ENCODE measurements around the gene MEN1.
A peak's percentile ranks its signal among the peaks of the same experiment; 100 is the strongest.

MEN1 gene

DNA sequence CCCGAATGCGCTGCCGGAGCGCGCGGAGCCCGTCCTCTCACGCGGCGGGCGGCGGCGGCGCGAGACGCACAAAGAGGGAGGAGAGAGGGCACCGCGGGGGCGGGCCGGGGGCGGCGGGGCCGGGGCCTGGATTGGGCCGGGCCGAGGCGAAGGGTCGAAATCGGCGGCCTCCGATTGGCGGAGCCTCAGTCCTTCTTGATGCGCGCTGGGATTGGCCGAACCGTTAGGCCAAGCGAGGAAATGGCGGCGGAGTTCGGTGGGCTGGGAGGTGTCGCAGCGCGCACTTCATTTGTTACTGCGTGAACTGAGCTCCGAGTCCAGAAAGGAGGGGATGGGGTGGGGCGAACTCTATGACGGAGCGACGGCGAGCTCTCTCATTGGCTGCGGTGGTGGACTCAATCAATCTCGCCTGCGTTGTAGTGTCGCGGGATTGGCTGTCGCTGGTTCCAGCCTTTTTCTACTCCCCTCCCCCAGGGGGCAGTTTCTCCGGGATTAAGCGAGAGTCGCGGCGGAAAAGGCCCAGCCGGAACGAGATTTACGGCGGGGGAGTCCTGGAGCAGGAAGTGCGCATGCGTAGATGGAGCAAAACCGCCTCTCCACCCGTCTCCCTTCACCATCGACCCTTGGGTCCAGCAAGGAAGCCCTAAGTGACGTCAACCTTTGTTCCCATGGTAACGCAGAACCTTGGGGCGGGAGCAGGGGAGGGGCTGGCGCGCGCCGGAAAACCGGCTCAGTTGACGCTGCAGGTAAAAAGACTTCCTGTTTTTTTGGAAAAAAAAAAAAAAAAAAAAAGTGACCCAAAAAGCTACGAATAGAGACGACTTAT, 31.7 kb downstream of the MEN1 start, which contains the start of gene SF1:
Gene SF1 (minus strand): TSS at position 70 of the 826 bp plus-strand sequence. CDS start 150 bp downstream, outside the sequence.
- peak; percentile 100 for DNase-seq

DNA sequence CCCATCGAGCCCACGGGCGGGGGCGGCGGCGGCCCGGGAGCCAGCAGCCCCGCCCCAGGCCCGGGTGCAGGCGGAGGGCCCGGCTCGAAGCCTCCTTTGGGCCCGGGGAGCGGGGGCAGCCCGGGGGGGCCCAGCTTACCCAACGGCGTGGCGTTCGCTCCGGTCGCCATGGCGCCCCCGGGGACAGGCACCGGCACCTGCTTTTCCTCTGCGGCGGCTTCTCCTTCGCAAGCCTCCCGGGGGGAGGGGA, 32.2 kb downstream of the MEN1 start:
- DNase-seq, result no peak

DNA sequence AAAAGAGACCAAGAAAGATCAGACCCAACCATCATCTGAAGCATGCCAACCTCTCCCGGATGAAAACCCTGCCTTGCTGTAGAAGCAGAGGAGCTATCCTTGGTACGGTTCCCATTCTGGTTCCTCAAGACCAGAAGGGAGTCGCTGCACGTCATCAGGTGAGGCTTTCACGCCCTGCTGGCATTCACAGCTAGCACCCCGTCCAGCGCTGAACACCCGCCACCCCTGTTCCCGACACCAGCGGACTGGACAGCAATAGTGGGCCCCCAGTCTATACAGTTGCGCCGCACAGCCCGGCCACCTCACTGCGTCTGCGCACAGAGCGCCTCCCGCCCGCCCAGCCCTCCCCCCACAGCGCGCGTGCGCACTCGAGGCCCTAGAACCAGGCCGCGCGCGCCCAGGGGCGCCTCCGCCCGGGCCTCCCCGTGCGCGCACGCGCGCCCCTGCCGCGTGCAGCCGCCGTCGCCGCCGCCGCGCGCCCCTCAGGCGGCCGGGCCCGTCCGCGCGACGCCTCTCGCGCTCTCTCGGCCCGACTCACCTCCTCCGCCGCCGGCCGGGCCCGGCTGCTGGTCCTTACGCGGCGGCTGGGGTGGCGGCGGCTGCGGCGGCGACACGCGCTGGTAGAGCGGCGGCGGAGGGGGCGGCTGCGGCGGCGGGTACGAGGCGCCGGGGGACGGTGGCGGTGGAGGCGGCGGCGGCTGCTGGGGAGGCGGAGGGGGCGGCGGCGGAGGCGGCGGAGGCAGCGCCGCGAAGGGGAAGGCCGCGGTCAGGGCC, 32.7 kb downstream of the MEN1 start:
- DNase-seq, result peak; percentile 84

DNA sequence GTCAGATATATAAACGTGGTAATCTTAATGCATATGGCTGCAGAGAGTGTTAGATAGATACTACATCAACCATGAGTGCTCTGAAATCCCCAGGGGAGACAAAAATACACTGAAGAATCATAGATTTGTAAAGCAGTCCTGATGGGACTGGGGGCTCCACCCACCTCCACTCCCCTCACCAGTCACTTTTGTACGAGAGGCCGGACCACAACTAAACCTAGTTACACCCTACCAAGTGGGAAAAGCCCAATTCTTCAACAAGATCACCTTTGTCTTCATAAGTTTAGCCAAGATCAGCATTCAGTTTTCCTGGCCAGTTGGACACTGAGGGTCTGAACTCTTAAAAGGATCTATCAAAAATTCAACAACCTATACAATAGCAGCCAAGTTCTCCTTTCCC, 33.5 kb downstream of the MEN1 start:
- DNase-seq, result no peak

DNA sequence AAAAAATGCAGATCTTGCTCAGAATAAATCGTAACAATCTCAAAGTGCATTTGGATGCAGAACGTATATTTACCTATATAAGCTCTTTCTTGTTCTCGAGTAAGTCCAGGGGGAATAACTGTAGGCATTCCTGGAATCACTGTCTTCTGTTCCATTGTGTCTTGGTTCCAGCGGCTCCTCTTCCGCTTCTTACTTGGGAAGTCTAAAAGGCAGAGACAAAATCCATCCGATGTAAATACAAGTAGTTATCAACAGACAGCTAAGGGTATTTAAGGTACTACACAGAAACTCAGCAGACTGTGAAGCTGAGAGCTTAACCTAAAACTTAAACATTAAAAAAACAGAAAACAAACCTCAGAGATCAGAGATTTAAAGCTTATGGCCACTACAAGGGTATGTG, 33.9 kb downstream of the MEN1 start:
- DNase-seq, result no peak

DNA sequence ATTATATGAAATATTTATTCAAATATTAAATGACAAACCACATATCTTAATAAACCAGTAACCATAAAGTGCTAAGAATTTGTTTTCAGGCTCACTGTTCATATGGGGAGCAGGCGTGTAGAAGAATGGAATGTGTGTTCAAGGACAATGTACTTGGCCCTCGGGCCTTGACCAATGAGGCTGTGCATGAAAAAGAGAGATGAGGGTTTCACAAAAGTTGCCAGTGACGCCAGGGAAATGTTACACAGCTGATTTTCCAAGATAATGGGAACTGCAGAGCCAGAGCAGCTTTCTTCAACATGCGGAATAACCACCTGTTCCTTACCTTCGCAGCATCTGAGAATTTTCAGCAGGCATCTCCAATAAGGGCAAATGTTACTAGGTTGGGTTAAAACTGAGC, 36.2 kb downstream of the MEN1 start:
- no peak for DNase-seq

DNA sequence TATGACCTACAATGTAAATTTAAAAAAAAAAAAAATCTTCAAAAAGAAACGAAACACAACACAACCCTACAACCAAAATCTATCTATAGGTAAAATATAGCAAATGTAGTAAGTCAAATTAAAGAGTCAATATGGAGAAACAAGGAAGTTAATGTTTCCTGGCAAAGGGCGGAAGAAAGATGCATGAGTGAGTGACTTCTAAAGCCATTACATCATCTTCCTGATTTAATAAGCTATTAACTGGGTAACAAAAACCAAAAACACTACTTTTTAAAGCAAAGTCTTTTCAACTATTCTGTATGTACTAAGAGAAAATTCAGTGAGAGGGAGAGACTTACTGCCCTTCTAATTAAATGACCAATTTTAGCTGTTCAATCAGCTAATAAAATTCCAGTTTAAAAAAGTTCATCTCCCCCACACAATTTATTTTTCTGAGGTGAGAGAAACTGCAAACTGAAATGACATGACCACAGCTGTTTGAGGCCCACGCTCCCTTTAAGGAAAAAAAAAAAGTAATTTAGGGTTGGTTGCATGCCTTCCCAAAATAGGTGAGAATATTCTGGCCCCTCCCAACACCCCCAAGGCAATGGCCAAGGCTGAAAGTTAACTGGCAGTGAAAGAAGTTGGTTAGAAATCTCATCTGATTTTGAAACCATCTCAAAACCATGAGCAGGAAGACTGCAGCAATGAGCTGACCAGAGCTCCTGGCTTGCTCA, 37.9 kb downstream of the MEN1 start:
- no peak for DNase-seq

DNA sequence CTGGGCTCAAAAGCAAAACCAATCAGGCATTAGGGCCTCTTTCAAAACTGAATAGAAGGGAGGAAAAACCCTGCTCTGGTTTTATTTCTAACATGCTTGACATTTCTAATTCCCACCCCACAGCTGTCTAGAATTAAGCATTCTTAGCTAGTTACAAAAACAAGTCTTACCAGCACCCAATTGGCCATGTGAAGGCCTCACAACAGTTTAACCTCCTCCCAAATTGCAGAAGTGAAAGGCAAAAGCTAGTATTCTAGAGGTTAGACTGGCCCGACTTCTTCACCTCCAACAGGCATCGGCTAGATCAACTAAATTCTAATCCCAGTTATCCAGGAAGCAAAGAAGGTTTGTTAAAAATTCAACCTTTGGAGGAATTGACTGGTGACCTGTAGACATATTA, 38.5 kb downstream of the MEN1 start:
- DNase-seq, result no peak

DNA sequence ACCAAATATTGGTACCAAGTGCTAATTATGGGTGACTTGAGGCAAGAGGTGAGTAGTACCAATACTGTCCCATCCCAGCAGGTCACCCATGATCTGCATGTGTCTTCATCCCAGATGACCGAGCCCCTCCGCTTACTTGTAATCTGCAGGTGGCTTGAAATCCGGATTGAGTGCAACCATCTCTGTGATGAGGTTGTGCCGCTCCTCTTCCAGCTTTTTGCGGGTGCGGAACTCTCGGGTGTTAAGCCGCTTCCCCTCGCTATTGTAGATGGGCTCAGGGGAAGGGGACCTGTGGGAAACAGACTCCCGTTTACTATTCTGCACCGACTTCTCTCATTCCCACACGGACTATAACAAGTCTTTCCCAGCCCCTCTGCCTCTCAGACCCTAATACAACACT, 40.2 kb downstream of the MEN1 start:
- no peak for DNase-seq

DNA sequence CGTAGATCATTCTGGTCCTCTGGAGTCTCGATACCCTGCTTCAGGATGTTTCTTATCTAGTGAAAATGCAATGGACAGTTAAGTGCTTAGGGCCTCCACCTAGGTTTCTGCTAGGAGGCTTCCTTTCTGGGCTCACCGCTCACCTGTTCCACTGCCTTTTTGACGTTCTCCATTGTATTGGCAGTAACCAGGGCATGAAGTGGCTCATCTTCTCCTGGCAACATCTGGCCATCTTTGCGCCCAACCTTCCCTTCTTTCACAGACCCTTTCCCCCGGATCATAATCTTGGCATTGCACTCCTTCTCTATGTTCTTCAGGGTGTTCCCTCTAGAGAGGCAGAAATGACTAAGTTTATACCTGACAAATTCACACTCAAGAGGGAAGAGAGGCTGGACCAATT, 41.1 kb downstream of the MEN1 start:
- DNase-seq, result no peak

DNA sequence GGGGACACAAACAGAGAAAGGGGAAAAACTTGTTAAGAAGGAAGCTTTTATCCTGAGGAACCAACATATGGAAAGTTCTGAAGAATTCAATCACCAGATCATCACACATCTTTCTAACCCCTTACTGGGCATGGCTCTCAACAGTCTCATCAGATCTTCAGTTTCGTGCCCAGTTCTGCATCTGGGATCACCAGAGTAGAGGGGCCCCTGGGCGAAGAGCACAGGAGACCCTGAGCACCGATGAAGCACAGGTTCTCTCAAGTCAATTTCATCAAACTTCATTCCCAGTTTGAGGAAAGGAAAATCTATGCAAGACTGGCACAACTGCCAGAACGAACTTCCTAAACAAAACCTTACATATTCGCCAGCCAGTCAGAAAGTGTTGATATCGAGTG, 42.1 kb downstream of the MEN1 start:
- no peak for DNase-seq

DNA sequence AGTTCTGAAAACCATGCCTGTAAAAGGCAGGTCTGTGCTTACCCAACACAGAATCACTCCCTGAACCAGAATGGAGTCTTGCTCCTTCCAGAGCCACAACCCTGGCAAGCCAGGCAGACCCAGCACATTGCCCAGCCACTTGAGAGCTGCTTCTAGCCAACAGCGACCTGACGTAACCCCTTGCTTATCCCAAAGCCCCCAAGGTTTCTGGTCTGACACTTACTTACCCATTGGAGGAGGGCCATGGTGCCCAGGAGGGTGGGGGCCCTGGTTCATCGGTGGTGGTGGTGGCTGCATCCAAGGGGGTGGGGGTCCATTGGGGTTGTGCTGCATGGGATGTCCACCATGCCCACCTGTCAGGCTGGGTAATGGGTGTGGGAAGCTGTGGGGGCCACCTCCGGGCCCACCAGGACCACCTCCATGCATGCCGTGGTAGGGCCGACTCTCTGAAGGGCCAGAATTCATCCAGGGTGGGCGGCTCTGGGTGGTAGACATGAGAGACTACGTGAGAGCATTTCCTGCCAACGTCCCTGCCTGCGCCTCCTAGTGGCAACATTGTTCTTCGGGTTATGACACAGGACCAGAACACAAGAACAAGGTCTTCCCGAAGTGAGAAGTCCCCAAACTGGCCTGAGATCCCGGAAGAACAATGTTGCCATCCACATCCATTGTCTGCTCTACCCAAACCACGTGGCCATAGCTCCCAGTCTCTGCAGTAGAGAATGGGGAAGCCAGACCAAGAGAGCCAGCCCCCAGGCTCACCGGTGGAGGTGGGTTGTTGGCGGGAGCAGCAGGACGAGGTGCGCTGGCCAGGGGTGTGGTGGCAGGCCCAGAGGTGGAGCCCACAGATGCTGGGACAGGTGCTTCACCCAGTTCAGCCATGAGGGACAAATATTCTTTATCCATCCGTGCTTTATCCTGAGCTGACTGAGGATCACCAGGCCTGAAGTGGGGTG, 42.7 kb downstream of the MEN1 start:
- peak; percentile 80 for DNase-seq

DNA sequence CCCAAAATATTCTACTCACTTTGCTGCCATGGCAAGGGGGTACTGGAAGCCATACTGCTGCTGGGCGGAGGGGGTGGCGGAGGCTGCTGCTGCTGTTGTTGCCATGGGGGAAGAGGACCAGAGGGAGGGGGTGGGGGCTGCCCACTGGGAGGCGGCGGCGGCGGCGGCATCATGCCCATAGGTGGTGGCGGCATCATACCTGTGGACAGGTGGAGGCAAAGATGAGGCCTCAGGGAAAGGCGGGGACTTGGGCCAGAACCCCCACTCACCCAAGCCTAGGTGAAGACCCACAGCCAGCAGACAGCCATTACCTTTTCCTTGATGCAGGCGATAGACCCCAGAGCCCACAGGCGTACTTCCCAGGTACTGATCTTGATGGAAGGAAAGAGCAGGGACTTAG, 43.5 kb downstream of the MEN1 start:
- no peak for DNase-seq

DNA sequence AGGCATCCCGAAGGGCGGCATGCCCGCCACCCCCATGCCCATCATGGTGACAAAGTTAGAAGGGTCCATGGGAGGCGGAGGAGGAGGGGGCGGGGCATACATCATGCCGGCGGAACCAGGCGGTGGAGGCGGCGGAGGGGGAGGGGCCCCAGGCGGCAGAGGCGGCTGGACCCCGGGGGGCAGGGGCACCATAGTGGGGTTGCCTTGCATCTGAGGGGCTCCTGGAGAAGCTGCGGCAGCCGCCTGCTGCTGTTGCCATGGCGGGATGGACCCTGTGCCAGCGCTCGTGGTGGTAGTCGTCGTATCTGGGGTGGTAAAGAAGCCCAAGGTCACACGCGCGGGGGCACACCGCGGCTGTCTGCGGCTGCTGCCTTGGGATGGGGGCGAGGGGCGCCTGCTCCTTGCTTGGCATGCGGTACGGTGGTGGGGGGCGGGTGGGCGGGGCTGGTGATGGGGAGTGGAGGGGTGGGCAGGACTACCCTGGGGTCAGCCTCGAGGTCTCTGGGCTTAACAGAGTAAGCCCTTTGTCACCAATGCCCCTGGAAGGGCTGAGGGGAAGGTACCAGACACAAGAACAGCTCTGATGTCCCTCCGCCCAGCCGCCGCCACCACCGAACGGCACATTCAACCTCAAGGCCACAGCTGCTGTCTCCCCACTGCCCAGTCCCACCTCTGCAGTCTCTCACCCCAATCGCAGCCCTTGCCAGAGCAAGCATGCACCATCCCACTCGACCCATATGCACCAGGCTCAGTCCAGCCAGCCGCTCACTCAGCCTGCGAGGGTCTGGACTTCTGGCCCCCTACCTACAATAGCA, 44.3 kb downstream of the MEN1 start:
- no peak for DNase-seq

DNA sequence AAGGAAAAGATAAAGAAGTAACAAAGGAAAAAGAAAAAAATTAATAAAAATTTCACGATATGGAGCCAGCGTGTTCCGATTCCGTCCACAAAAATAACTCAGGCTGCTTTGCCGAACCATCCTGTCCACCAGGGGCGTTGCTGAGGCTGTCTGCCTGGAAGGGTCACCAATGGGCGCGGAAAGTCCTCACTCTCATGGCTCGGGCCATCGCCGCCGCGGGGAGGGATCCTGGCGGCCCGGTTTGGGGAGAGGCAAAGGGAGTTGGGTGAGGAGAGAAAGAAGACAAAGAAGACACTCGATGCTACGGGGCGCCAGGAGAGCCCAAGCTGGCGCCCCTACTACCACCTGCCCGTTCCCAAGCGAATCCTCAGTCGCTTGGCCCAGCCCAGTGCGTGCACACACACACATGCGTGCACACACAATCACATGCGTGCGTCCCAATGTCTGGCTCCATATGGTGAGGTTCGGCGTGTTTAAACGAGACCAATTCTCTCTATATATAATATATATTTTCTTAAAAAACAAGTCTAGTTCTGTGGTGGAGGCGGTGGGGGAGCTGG, 45.0 kb downstream of the MEN1 start:
- no peak for DNase-seq

DNA sequence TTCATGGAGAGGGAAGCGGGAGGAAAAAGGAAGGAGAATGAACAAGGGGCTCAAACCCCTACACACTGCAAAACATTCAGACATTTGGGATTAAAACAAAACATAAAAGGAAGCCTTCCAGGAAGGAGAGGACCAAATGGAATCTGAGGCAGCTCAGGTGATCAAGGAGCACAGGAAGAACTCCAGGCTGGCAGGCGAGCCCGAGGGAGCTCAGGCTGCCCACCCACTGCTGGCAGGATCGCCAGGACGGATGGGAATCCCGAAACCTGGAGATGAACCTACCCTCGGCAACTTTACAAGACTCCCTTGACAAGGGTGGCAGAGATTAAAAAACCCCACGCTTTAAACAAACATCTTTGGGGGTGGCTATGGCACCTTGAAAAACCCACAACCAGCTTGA, 45.6 kb downstream of the MEN1 start:
- no peak for DNase-seq

DNA sequence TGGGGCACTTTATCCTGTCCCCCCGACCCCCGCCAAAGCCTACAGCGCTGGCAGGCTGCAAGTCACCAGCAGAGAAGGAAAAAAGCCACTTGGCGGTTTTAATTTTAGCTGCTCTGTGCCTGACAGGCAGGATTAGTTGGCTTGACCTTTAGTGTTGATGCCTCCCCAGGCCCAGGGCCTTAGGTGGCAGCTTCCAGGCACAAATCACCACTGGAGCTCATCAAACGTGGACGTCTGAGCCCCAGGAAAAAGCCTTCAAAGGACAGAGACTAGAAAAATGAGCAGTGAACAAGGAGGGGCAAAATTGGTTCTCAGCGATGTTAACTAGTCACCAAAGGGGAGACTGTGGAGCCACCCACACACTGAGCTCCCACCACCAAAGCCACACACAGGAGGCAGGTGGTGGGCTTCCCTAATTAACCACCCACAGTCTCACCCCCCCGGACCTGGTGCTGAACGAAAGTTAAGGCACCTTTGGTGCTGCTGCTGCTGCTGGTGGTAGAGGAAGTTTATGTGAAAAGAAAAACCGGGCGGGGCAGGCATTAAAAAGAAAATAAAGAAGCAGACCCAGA, 46.2 kb downstream of the MEN1 start:
- no peak for DNase-seq

DNA sequence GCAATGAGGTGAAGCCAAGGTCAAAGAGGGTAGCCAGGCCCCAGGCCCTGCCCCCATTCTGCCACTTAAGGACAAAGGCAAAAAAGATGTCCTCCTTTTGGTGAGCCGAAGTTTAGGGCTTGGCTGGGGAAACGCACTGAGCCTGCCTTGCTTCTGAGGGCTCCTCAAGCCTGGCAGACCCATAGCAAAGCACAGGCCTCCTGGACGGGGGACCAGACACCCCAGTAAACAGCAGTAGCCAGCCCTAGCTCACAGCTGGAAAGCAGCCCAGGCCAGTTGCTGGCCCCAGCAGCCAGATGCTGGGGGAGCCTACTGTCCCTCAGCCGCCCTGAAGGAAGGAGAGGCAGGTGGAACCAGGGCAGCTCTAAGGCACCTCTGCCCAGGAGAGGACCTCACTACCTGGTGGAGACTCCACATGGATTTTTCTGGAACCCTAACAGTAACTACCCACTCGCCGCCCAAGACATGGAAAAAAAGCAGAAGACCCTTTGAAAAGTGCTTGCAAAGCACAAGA, 46.8 kb downstream of the MEN1 start:
- no peak for DNase-seq

DNA sequence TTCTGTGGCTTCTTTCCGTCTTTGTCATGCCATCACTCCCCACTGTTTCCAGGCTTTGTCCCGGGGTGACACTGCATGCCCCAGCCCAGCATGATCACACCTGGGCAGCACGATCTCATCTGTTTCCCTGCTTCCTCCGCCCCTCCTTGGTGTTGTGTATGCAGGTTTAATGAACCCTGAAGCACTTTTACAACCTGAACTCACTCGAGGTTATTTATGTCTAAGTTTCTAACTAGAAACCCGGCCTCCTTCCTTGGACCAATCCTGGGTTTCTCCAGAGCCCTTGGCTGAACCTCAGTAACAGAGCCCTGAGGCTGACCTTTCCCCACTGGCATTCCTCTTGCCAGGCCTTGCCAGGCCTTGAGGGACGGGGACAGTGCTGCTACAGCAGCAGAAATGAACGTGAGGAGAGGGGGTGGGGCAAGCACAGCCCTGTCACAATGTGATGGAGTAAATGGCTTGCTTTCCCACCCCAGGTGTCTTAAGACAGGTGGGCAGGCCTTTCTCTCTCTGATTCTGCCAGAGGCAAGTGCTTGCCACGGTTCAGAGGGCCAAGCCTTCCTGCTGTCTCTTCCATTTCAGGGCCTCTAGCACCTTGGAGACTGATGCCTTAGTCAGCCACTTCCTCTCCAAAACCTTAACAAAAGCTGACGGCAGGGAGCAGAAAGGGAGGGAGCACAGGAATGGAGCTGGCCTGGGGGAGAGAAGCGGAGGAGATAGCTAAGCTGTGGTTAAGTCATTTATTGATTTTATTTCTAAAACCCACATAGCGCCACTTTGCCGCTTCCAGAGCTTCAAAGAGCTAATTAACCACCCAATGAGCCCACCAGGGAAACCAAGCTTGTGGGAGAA, 47.5 kb downstream of the MEN1 start:
- DNase-seq, result no peak

DNA sequence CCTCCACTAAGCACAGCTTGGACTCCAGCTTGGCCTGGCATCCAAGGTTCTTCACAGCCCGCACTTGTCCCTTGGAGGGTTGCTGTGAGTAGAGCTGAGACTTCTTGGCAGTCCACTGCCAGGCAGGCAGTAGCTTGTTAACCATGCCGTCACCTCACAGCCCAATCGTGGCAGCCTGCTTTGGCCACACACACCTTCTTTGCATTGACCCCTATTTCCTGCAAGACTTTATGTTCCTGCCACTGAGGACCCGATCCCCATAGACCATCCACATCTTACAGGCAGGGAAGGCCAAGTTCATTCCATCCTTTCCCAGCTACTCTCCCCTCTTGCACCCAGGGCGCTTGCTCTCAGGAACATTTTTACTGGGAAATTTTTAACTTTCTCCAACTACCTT, 48.1 kb downstream of the MEN1 start:
- no peak for DNase-seq
